ENCODE measurements around the gene ANTXR1.

ANTXR1 gene

GRCh38 chr2:69133898-69134297, 120.9 kb downstream of the ANTXR1 start:
- no peak for DNase-seq (ENCODE audit: low read depth)
- TF ChIP-seq CTCF (conservative IDR thresholded peaks at IDR 0.05; ENCODE audit: control insufficient read depth, insufficient read depth, low read depth, low read length): no peak
- H3K4me3 ChIP-seq (ENCODE audit: control insufficient read depth, low read depth, low read length): no peak overlapping the region

- TF ChIP-seq CTCF (conservative IDR thresholded peaks at IDR 0.05; ENCODE audit: control insufficient read depth, insufficient read depth, low read depth, low read length): no peak
- peak; percentile 16 for DNase-seq (ENCODE audit: low read depth)
- H3K4me3 ChIP-seq (ENCODE audit: control insufficient read depth, low read depth, low read length): no peak overlapping the region
Observed at GRCh38 chr2:69134306-69134945, 121.4 kb downstream of the ANTXR1 start.

- no peak for TF ChIP-seq CTCF (conservative IDR thresholded peaks at IDR 0.05; ENCODE audit: control insufficient read depth, insufficient read depth, low read depth, low read length)
- H3K4me3 ChIP-seq (ENCODE audit: control insufficient read depth, low read depth, low read length): peak overlapping the region; percentile 20
- DNase-seq (ENCODE audit: low read depth): peak; percentile 87
Observed at GRCh38 chr2:69138247-69138772, 125.3 kb downstream of the ANTXR1 start.

- DNase-seq (ENCODE audit: low read depth): peak; percentile 93
- H3K4me3 ChIP-seq (ENCODE audit: control insufficient read depth, low read depth, low read length): peak overlapping the region; percentile 20
- TF ChIP-seq CTCF (conservative IDR thresholded peaks at IDR 0.05; ENCODE audit: control insufficient read depth, insufficient read depth, low read depth, low read length): no peak
Observed at GRCh38 chr2:69138793-69139459, 125.9 kb downstream of the ANTXR1 start.

GRCh38 chr2:69139778-69140670, 127.0 kb downstream of the ANTXR1 start:
- DNase-seq (ENCODE audit: low read depth): peak; percentile 26
- TF ChIP-seq CTCF (conservative IDR thresholded peaks at IDR 0.05; ENCODE audit: control insufficient read depth, insufficient read depth, low read depth, low read length): no peak
- H3K4me3 ChIP-seq (ENCODE audit: control insufficient read depth, low read depth, low read length): no peak overlapping the region

- TF ChIP-seq CTCF (conservative IDR thresholded peaks at IDR 0.05; ENCODE audit: control insufficient read depth, insufficient read depth, low read depth, low read length): no peak
- no peak for DNase-seq (ENCODE audit: low read depth)
- H3K4me3 ChIP-seq (ENCODE audit: control insufficient read depth, low read depth, low read length): no peak overlapping the region
Observed at GRCh38 chr2:69141061-69141460, 128.1 kb downstream of the ANTXR1 start.

Data from fibroblast of mammary gland (primary cell).